Measurements from ENCODE around the gene HARS2.

GRCh38 chr5:140673187-140673976 lies 17.9 kb upstream of the HARS2 start, which contains the start of gene DND1:
- TF ChIP-seq CTCF (IDR thresholded peaks at IDR 0.05; ENCODE audit: low read length) = no peak
- no peak for TF ChIP-seq EZH2 (IDR thresholded peaks at IDR 0.05; ENCODE audit: borderline replicate concordance, low read length)

Data from OCI-LY1 (cell line).